Frontal cortex (tissue), 4 donors: ENCODE measurements around the gene ABAT. TPM values are rescaled to one million over a fixed set of nuclear protein-coding genes. Genes with fewer than 3 reads are reported as not detected.
"Not testable (repeated sequence)": the region's sequence is repeated elsewhere in the genome, so short reads cannot be mapped to it uniquely, and the experiment has no call there.

Experiments used
- DNase-seq, 2 donors: peaks; one replicate each; pipeline ENCODE4 v3.0.0; 2012; ENCODE audit warnings: low spot score in 2 of 2
- FAIRE-seq: peaks from 2 replicates; lab custom pipeline; 2012; peaks lifted over from hg19 to GRCh38; lab: Jason Lieb, UNC
- total RNA-seq: library from RNA; depleted of rRNA; stranded (reverse); fragments of >200 nt; gene quantifications from one replicate; pipeline ENCODE4 v1.2.3, GENCODE V29; 2014
- donor health status: control.
- donor health status: control.
- donor health status: control.

Gene ABAT
- total RNA-seq, 1 donor from 2014 or later = 110 TPM

- FAIRE-seq (no peak), DNase-seq (no peak)
Measured at GRCh38 chr16:8647721-8648318, 26.6 kb upstream of the ABAT start.

DNA sequence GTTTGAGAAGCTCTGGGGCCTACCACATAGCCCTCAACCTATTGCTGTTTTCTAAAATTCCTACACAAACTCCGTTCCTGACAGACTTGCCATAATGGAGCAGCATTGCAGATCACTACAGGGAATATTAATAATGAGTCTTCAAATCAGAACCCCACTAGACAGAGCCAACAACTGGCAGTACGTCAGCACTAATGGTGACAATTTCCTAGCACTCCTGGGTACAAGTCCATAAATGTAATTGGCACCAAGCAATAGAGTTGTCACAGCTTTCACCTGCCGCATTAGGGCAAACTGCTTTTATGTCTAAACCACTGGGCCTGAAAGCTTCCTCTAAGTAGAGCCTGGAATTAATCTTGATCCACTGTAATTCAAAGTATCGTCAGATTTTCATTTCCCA, 25.5 kb upstream of the ABAT start:
- FAIRE-seq = no peak
- DNase-seq = no peak

DNA sequence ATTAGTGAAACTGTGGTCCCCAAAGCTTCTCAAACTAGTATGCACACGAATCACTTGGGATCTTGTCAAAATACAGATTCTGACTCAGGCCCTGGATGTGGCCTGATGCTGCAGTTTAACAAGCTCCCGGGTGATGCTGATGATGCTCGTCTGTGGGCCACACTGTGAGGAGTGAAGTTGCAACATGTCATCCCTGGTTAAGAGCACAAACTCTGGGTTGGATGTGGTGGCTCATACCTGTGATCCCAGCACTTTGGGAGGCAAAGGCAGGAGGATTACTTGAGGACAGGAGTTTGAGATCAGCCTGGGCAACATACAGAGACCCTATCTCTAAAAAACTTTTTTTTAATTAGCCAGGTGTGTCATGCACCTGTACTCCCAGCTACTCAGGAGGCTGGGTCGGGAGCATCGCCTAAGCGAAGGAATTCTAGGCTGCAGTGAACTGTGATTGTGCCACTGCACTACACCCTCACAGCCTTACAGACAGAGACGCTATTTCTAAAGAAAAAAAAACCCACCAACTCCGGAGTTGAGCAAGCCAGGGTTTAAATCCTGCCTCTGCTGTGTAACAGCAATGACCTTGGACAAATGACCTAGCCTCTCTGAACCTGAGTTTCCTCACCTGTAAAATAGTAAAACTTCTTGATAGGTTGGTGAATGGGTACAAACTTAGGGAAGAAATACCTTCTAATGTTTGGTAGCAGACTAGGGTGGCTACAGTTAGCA, 24.4 kb upstream of the ABAT start:
- FAIRE-seq (no peak), DNase-seq (no peak)

DNA sequence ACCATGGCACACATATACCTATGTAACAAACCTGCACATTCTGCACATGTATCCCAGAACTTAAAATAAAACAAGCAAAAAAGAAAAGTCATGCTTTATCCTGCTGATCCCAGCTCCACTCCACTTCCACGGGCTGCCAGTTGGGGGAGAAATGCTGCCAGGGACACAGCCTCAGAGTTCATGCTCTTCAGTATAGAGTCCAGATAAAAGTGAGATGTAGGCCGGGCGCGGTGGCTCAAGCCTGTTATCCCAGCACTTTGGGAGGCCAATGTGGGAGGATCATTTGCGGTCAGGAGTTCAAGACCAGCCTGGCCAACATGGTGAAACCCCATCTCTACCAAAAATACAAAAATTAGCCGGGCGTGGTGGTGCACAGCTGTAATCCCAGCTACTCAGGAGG, 22.5 kb upstream of the ABAT start:
- DNase-seq, FAIRE-seq: not testable (repeated sequence)

DNA sequence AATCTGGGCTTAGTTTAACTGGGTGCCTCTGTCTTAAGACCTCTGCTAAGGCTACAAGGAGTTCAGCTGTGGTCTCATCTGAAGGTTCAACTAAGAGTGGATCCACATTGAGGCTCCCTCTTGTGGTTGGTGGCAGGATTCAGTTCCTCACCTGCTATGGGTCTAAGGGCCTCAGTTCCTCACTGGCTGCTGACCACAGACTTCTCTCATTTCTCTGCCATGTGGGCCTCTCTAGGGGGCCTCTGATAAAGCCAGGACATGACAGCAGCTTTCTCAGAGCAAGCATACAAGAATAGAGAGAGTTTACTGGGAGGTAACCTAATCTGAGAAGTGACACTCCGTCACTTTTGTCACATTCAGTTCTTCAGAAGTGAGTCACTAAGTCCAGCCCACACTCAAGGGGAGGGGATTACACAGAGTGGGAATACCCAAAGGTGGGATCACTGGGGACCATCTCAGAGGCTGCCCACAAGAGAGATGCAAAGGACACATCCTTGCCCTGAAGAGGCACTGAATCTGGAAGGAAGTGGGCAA, 19.2 kb upstream of the ABAT start:
- no peak for DNase-seq

DNA sequence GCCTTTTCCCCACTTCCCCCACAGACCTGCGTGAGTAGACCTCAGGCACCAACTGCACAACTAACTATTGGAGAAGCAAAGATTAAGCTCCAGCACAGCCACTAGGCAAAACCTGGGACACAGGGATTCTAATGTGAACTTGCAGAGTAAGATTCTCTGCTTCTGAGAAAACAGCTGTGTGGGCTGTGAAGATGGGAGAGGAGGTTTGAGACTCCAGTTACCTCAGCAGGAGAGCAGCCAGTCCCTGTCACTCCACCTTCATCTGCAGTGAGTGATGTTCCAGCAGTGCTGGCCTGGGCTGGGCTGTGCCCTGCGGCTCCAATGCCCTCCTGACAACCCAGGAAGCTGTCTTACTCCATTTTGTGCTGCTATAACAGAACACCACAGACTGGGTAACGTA, 18.0 kb upstream of the ABAT start:
- DNase-seq (no peak), FAIRE-seq (no peak)

More for the DNA sequence above, 19.2 kb upstream of the ABAT start:
- FAIRE-seq = no peak

GRCh38 chr16:8660841-8661301, 13.5 kb upstream of the ABAT start:
- DNase-seq (peak; percentile 20 to 54), FAIRE-seq (no peak)

DNA sequence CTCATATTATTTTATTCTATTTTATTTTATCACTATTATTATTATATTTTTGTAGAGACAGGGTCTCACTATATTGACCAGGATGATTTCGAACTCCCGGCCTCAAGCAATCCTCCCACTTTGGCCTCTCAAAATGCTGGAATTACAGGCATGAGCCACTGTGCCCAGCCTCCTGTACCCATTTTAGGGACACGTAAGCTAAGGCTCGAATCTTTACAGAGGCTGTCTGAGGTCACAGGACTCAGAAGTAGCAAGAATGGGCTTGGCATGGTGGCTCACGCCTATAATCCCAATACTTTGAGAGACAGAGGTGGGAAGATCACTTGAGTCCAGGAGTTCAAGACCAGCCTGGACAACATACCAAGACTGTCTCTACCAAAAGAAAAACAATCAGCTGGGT, 12.7 kb upstream of the ABAT start:
- DNase-seq (no peak), FAIRE-seq (no peak)

GRCh38 chr16:8663192-8664089, 11.0 kb upstream of the ABAT start:
- no peak for DNase-seq
- FAIRE-seq = no peak

GRCh38 chr16:8665529-8665928, 8.9 kb upstream of the ABAT start:
- no peak for FAIRE-seq
- no peak for DNase-seq

GRCh38 chr16:8667492-8667891, 6.9 kb upstream of the ABAT start:
- DNase-seq (no peak), FAIRE-seq (no peak)

DNA sequence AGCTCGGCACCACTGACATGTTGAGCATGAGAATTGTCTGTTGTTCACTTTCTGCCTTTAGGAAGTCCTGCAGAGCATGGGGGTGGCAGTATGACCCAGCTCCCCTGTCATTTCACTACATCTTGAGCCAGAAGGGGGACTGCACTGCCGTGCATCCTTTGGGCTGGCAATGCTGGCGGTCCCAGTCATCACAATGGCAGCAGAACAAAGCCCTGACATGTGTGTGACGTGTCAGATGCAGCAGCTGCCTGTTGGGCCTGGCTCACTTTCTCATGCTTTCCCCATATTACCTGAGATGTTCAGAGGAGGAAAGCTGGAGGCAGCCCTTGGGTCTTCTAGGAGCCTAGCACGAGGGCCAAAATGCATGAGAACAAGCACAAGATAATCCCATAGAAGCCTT, 6.3 kb upstream of the ABAT start:
- FAIRE-seq (no peak), DNase-seq (no peak)

DNA sequence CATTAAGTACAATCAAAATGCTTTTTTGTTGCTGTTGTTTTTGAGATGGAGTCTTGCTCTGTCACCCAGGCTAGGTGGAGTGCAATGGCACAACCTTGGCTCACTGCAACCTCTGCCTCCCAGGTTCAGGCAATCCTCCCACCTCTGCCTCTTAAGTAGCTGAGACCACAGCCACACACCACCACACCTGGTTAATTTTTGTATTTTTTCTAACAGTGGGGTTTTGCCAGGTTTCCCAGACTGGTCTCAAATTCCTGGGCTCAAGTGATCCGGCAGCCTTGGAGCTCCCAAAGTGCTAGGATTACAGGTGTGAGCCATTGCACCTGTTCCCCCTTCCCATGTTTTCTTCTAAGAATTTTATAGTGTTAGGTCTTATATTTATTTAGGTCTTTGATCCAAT, 4.9 kb upstream of the ABAT start:
- FAIRE-seq = no peak
- DNase-seq = no peak

DNA sequence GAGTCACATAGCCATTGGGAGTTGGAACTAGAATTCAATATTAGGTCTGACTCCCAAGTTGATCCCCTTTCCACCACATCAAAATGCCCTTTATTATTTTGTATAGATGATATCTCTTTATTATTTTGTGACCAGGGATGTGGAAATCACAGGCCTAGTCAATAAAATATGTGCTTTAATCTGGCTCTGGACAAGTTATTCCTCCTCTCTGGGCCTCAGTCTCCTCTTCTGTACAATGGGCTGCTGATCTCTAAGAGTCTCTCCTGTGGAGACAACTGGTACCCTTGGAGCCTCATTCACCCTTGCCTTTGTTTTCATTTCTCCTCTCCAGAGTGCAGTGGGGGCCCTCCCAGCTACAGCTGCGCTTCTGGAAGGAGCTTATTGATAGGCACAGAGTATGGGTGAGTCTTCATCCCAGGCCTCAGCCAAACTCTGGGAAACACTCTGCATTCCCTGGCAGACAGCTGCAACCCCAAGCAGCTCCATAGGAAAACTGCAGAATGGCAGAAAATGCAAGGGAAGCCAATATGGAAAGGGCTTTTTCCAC, 4.3 kb upstream of the ABAT start:
- DNase-seq (no peak), FAIRE-seq (no peak)

DNA sequence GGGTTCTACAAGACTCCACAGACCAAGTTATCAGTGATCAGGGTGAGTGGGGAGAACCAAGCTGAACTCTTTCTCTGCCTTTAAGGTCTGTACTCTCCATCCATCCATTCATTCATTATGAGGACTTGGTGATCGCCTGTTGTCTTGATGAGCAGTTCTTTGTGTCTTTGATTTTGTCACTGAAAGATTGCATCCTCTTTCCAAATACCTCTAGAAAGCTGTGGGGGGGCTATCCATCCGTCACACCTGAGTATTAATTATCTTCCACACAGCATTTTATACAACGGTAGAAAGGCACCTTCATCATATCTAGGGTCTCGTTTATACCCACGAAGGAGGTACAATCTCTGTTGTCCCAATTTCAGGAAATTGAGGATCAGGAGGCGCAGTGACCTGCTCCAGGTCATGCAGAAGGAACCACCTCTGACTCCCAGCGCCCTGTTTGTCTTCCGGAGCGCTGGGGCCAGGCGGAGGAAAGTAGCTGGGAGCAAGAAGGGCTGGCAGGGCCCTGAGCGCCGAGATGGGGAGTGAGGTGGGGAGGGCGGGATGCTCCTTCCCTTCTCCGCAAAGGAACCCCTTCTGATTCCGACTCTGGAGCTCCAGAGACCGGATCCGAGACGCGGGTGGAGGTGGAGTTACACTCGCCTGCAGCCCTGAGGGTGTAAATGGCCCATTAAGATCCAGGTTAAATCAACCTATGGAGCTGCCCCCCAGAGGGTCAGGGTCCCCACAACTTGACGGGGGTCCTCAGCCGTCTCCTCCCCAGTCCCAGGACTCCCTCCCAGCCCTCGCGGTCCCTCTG, 605 bp upstream of the ABAT start:
- FAIRE-seq (no peak), DNase-seq (no peak)

DNA sequence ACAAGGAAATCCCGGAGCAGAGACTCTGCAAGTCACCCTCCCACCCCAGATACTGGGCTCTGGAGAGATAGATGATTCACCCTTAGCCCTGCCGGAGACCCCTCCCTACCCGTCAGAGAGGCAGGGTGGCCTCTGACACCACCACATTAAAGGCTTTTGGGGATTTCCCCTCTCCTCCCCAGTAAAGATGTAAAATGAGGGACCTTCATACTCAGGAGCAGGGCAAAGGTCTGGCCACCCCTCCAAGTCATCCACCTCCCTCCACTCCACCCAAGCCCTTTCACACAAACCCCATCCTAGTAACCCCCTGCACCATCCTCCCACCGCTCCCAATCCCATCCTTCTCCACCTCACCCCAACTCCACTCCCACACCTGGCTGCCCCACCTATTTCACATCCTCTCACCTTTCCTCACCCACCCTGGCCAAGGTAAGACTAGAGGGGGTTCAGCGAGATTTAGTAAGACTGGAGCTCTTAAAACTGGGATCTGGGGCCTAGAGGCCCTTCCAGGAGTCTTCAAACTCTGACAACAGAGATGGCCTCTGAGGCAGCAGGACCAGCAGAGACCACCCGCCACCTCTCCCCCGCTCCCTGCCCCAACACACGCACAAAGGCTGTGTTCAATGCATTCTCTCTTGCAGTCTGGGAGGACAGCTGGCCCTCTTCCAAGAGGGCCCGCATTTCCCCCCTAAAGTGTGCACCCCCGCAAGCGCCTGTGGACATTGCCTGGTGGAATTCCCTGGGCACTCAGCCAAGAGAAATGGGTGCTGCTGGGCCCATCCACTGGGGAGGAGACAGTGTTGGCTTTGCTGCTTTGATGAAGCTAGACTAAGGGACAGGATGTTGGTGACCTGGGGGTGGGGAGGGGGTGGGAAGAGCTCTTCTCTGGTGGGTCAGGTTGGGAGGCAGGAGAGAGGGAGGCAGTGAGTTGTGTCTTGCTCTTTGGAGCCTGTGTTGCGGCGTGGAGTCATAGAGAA, 1.1 kb downstream of the ABAT start:
- DNase-seq (no peak), FAIRE-seq (no peak)

GRCh38 chr16:8676160-8676547, 1.7 kb downstream of the ABAT start:
- no peak for DNase-seq
- FAIRE-seq = no peak

DNA sequence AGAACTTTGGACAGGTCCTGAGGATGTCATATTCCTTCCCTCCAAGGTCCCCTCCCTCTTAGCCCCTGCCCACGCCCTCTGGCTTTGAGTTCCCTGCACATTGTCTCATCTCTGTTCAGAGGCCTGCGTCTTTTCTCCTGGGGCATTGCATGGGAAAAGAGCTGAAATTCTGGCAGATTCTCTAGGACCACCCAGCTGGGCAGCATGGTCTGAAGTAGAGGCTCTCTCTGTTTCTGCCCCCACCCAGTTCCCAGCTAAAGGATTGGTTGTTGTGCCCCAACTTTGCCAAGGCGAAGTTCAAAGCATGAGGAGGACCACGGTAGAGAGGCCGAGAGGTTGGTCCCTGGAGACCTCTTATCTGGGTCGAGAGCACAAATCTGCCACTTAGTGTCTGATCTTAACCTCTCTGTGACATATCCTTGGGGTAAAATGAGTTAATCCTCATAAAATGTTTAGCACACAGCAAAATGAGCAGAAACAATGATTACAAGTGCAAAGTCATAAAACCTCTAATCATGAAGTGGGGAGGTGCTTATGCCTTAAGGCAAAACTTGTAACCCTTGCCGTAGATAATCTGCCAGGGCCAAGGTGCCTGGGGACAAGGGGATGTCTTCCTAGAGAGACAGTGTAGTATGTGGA, 2.4 kb downstream of the ABAT start:
- FAIRE-seq (no peak), DNase-seq (no peak)
